Measurements from ENCODE around the gene PRKAA1. TPM values are rescaled to one million over a fixed set of nuclear protein-coding genes. Genes with fewer than 3 reads are reported as not detected.

Gene PRKAA1
- total and polyA plus RNA-seq, 2 of the 13 experiments (the other 11 are each of a cell fraction or from before 2014, with no cell fraction given), result 36.6 to 58.0 TPM

DNA sequence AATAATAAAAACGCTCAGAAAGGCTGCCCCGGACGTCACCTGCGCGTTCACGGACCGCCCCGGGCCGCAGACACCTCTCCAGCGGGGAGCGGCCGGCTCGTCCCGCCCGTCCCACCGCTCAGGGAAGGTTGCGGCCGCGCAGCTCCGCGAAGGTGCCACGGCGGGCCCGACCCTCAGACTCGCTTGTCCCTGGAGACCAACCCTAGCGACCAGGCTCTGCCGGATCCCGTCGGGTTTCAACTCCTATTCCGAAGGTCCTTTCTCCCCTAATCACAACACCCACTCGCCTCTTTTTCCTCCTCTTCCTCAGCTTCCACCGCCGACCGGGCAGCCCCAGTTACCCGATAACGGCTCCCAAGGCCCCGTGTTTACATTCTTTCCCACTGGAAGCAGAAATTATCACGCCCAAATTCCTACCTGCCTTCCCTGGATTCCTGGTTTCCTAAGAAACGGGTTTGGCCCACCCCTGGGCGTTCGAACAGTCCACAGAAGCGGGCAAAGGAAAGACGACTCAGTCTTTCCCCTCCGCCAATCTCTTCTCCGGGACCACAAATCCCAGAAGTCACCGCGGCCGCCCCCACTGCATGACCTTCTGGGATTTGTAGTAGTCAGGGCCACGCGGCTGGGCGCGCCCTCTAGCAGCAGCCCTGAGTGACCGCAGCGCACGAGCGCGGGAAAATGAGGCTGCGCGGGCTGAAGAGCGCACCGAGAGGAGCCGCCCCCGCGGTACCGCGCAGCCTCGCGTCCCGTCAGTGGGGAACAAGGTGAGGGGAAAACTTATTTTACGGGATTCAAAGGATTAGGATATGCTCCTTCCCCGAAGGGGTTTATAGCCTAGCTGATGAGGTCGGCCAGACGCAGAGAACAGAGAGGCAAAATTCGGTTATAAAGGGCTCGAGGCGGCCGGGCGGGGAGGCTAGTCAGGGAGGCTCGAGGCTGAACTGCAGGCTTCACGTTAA, 42.5 kb downstream of the PRKAA1 start, which contains the start of gene TTC33 (continued):
- TF ChIP-seq ZMAT5 (CRISPR knock-in tag; IDR thresholded peaks at IDR 0.05; ENCODE audit: borderline replicate concordance, low read depth), result no peak
- TF ChIP-seq, protein P1, sequence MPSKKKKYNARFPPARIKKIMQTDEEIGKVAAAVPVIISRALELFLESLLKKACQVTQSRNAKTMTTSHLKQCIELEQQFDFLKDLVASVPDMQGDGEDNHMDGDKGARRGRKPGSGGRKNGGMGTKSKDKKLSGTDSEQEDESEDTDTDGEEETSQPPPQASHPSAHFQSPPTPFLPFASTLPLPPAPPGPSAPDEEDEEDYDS (CRISPR knock-in tag; IDR thresholded peaks at IDR 0.05), result no peak
- TF ChIP-seq NFE2L1 (CRISPR knock-in tag; IDR thresholded peaks at IDR 0.05; ENCODE audit: borderline replicate concordance), result no peak
- no peak for TF ChIP-seq RORA (CRISPR knock-in tag; IDR thresholded peaks at IDR 0.05)
- TF ChIP-seq, protein P2, sequence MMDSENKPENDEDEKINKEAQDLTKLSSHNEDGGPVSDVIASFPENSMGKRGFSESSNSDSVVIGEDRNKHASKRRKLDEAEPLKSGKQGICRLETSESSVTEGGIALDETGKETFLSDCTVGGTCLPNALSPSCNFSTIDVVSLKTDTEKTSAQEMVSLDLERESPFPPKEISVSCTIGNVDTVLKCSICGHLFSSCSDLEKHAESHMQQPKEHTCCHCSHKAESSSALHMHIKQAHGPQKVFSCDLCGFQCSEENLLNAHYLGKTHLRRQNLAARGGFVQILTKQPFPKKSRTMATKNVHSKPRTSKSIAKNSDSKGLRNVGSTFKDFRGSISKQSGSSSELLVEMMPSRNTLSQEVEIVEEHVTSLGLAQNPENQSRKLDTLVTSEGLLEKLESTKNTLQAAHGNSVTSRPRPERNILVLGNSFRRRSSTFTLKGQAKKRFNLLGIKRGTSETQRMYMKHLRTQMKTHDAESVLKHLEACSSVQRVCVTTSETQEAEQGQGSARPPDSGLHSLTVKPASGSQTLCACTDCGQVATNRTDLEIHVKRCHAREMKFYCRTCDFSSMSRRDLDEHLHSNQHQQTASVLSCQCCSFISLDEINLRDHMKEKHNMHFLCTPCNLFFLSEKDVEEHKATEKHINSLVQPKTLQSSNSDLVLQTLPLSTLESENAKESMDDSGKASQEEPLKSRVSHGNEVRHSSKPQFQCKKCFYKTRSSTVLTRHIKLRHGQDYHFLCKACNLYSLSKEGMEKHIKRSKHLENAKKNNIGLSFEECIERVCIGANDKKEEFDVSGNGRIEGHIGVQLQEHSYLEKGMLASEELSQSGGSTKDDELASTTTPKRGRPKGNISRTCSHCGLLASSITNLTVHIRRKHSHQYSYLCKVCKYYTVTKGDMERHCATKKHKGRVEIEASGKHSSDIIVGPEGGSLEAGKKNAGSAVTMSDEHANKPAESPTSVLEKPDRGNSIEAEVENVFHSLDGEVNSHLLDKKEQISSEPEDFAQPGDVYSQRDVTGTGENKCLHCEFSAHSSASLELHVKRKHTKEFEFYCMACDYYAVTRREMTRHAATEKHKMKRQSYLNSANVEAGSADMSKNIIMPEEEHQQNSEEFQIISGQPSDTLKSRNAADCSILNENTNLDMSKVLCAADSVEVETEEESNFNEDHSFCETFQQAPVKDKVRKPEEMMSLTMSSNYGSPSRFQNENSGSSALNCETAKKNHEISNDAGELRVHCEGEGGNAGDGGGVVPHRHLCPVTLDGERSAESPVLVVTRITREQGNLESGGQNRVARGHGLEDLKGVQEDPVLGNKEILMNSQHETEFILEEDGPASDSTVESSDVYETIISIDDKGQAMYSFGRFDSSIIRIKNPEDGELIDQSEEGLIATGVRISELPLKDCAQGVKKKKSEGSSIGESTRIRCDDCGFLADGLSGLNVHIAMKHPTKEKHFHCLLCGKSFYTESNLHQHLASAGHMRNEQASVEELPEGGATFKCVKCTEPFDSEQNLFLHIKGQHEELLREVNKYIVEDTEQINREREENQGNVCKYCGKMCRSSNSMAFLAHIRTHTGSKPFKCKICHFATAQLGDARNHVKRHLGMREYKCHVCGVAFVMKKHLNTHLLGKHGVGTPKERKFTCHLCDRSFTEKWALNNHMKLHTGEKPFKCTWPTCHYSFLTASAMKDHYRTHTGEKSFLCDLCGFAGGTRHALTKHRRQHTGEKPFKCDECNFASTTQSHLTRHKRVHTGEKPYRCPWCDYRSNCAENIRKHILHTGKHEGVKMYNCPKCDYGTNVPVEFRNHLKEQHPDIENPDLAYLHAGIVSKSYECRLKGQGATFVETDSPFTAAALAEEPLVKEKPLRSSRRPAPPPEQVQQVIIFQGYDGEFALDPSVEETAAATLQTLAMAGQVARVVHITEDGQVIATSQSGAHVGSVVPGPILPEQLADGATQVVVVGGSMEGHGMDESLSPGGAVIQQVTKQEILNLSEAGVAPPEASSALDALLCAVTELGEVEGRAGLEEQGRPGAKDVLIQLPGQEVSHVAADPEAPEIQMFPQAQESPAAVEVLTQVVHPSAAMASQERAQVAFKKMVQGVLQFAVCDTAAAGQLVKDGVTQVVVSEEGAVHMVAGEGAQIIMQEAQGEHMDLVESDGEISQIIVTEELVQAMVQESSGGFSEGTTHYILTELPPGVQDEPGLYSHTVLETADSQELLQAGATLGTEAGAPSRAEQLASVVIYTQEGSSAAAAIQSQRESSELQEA (CRISPR knock-in tag; IDR thresholded peaks at IDR 0.05; ENCODE audit: not compliant biosample characterization), result no peak
- no peak for TF ChIP-seq ZBTB42 (CRISPR knock-in tag; IDR thresholded peaks at IDR 0.05)
- TF ChIP-seq ZNF318 (CRISPR knock-in tag; IDR thresholded peaks at IDR 0.05), result no peak
- TF ChIP-seq SMARCC2 (IDR thresholded peaks at IDR 0.05), result no peak
- TF ChIP-seq ZNF878 (CRISPR knock-in tag; IDR thresholded peaks at IDR 0.05), result peak; percentile 40; the same call in 1 of the 2 replicates

All from HepG2 (cell line).